Measurements from ENCODE around the gene POLA1.

GRCh38 chrX:24842486-24842885, 148.8 kb downstream of the POLA1 start:
- TF ChIP-seq CTCF (IDR thresholded peaks at IDR 0.05; ENCODE audit: low read length) (no peak), EZH2 (optimal IDR thresholded peaks at IDR 0.05; ENCODE audit: low read depth, low read length) (no peak)

Measured in MM.1S (cell line).